Tibial artery (tissue), 4 donors: ENCODE data around the gene ACVR2A.

ENCODE experiments used
- DNase-seq, 2 donors: peaks; one replicate each; pipeline ENCODE4 v3.0.0-alpha.2; 2019
- H3K27ac ChIP-seq, 2 donors: fragments of 200-600 bp; sonication (generic) in 1 of 2; 1 replicate in 1 of 2; 2 replicates in 1 of 2; pipeline ENCODE4 v1.5.1; 2018 to 2019; ENCODE audit warnings: mild to moderate bottlenecking in 1 of 2
- H3K27me3 ChIP-seq, 2 donors: fragments of 200-600 bp; sonication (generic) in 1 of 2; one replicate each; pipeline versions ENCODE4 v1.5.1 to v1.6.0; 2016 to 2019
- H3K36me3 ChIP-seq, 3 donors: fragments of 200-600 bp; sonication (generic) in 2 of 3; one replicate each; pipeline ENCODE4 v1.5.1; 2016 to 2019; ENCODE audit warnings: mild to moderate bottlenecking in 2 of 3
- H3K4me1 ChIP-seq, 4 donors: fragments of 200-600 bp; sonication (generic) in 2 of 4; 1 replicate in 3 of 4; 2 replicates in 1 of 4; pipeline ENCODE4 v1.5.1; 2016 to 2019
- H3K4me3 ChIP-seq, 2 donors: fragments of 200-600 bp; sonication (generic) in 1 of 2; 1 replicate in 1 of 2; 2 replicates in 1 of 2; pipeline ENCODE4 v1.5.1; 2018 to 2019; ENCODE audit warnings: mild to moderate bottlenecking in 2 of 2
- H3K9me3 ChIP-seq, 3 donors: fragments of 200-600 bp; sonication (generic) in 1 of 3; one replicate each; pipeline ENCODE4 v1.5.1; 2016 to 2019
- intact Hi-C: fragments of 100-400 bp; cut with DNase I; formaldehyde crosslinking; loops from one replicate; pipeline ENCODE4 v1.15.0; 2023; ENCODE audit warnings: low total_unique reads
- TF ChIP-seq, protein P1 (sequence below), 2 experiments: fragments of 200-600 bp in 1 of 2; fragments of 450-650 bp in 1 of 2; IDR thresholded peaks; one replicate each; pipeline ENCODE4 v1.5.1; 2017 to 2019; ENCODE audit warnings: antibody characterized with exemption in 2 of 2, mild to moderate bottlenecking in 1 of 2, moderate library complexity in 1 of 2

Gene ACVR2A

DNA sequence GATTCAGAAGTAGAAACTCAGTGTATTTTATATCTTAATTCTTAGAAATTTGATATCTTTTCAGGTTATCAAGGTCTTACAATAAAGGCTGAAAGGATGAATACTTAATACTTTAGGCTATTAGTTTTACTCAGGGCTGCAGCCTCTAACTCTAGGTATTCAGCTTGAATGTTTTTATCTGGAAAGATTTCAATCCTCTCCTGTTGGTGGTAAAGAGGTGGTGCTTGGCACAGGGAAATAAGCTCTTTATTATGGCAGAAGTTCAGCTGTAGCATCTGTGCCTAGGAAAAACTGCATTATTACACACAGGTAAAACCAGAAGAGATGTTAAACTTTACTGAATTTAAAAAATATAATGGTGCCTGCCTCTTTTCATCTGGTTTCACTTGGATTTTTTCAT, 11.1 kb downstream of the ACVR2A start:
- peaks cover 0 to 30% (median 2%) of the 10 kb centered on the region in 4 donors for H3K4me1 ChIP-seq

DNA sequence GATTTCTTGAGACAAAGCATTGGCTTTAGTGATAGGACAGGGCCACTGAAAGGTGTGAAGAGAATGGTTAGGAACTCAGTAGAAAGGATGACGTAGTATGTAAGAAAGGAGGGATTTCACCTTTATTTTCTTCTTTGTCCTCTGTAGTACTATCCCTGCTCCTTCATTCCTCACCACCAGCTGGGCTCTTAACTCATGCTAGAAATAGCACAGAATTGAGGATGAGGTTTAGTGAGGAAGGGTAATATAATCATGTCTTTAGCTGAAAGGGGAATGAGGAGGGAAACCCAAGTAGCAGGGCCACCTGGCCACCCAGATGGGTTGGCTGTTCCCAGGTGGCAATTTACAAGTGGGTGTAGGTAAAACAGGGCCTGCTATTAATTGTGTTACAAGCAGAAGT, 15.2 kb downstream of the ACVR2A start:
- TF ChIP-seq, protein P1, sequence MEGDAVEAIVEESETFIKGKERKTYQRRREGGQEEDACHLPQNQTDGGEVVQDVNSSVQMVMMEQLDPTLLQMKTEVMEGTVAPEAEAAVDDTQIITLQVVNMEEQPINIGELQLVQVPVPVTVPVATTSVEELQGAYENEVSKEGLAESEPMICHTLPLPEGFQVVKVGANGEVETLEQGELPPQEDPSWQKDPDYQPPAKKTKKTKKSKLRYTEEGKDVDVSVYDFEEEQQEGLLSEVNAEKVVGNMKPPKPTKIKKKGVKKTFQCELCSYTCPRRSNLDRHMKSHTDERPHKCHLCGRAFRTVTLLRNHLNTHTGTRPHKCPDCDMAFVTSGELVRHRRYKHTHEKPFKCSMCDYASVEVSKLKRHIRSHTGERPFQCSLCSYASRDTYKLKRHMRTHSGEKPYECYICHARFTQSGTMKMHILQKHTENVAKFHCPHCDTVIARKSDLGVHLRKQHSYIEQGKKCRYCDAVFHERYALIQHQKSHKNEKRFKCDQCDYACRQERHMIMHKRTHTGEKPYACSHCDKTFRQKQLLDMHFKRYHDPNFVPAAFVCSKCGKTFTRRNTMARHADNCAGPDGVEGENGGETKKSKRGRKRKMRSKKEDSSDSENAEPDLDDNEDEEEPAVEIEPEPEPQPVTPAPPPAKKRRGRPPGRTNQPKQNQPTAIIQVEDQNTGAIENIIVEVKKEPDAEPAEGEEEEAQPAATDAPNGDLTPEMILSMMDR (IDR thresholded peaks at IDR 0.05) = no peak
- Histone ChIP-seq H3K4me3 (no peak overlapping the region), H3K27ac (no peak overlapping the region), H3K27me3 (no peaks in the 10 kb centered on the region), H3K9me3 (no peaks in the 10 kb centered on the region), H3K4me1 (peaks cover 0 to 28% (median 2%) of the 10 kb centered on the region in 4 donors), H3K36me3 (no peaks in the 10 kb centered on the region)
- DNase-seq = no peak
- intact Hi-C loops = no loop called here

More for the DNA sequence above, 11.1 kb downstream of the ACVR2A start:
- no peak overlapping the region for H3K27ac ChIP-seq
- H3K9me3 ChIP-seq = no peaks in the 10 kb centered on the region
- no peak for DNase-seq
- no peaks in the 10 kb centered on the region for H3K27me3 ChIP-seq
- TF ChIP-seq, protein P1 (IDR thresholded peaks at IDR 0.05) = no peak
- intact Hi-C loops = no loop called here
- no peak overlapping the region for H3K4me3 ChIP-seq
- no peaks in the 10 kb centered on the region for H3K36me3 ChIP-seq

DNA sequence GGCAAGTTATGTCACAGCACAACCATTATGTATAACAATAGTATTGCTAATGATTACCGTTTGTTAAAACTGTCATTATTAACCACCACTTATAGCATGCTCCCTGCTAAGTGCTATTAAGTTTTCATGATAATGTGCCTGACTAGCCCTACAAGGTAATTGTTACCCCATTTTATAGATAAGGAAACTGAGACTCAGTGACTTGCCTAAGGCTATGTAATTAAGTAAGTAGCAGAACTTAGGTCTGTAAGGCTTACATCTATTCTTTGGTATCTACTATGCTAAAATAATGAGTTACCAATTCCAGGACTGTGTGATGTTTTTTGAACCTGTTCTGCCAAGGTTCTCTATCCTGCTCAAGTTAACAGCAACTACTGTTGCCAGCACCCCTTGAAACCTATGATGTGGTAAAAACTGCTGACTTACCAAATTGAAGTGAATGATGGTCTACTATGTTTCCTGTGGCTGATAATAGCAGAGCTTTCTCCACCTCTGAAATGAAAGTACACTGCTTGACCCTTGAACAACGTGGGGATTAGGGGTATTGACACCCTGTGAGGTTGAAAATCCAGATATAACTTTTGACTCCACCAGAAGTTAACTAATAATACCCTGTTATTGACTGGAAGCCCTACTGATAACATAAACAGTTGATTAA, 18.2 kb downstream of the ACVR2A start:
- peaks cover 0 to 18% (median 0%) of the 10 kb centered on the region in 4 donors for H3K4me1 ChIP-seq
- no peak overlapping the region for H3K27ac ChIP-seq
- no peak overlapping the region for H3K4me3 ChIP-seq
- DNase-seq = no peak
- intact Hi-C loops = no loop called here
- no peaks in the 10 kb centered on the region for H3K27me3 ChIP-seq
- TF ChIP-seq, protein P1 (IDR thresholded peaks at IDR 0.05) = no peak
- no peaks in the 10 kb centered on the region for H3K36me3 ChIP-seq
- H3K9me3 ChIP-seq = no peaks in the 10 kb centered on the region

DNA sequence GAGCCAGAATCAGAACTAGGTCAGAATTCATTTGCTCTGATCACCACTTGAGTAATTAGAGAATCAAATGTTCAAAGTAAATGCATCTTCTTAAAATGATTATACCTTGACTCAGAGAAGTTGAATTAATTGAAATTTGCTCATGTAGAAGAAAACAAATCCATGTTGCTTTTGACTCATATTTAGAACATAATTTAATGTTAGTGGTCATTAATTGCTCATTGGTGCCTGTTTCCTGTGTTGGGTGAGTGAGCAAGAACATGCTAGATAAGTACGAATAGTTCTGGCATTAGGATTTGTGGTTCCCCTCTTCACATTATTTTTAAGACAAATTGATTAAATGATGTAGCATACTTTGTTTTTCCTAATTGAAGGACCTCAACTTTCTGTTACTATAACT, 19.0 kb downstream of the ACVR2A start:
- no peak overlapping the region for H3K27ac ChIP-seq
- no peaks in the 10 kb centered on the region for H3K9me3 ChIP-seq
- H3K36me3 ChIP-seq = no peaks in the 10 kb centered on the region
- no peaks in the 10 kb centered on the region for H3K27me3 ChIP-seq
- TF ChIP-seq, protein P1 (IDR thresholded peaks at IDR 0.05) = no peak
- intact Hi-C loops = no loop called here
- DNase-seq = no peak
- no peak overlapping the region for H3K4me3 ChIP-seq
- H3K4me1 ChIP-seq = peaks cover 0 to 20% (median 0%) of the 10 kb centered on the region in 4 donors

DNA sequence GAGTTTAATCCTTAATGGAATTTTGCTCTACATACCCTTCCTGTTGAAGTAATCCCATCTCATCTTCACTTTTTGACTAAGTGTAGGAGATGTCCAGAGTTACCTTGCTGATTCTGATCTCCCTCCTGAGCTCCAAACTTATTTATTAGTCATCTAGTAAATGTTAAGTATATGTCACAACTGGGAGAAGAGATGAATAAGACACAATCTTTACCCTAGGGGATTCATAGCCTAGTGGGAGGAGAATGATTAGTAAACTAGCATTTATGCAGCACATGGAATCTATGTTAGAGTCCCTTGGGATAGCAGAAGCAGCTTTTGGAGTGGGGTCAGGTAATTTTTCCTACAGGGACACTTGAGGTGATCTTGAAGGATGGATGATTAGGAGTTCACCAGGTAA, 20.7 kb downstream of the ACVR2A start:
- H3K27ac ChIP-seq = no peak overlapping the region
- H3K9me3 ChIP-seq = no peaks in the 10 kb centered on the region
- peaks cover 0 to 8% (median 0%) of the 10 kb centered on the region in 4 donors for H3K4me1 ChIP-seq
- intact Hi-C loops = no loop called here
- TF ChIP-seq, protein P1 (IDR thresholded peaks at IDR 0.05) = no peak
- no peaks in the 10 kb centered on the region for H3K36me3 ChIP-seq
- H3K27me3 ChIP-seq = no peaks in the 10 kb centered on the region
- DNase-seq = no peak
- H3K4me3 ChIP-seq = no peak overlapping the region
